ENCODE results near the gene PPOX.

PPOX gene

DNA sequence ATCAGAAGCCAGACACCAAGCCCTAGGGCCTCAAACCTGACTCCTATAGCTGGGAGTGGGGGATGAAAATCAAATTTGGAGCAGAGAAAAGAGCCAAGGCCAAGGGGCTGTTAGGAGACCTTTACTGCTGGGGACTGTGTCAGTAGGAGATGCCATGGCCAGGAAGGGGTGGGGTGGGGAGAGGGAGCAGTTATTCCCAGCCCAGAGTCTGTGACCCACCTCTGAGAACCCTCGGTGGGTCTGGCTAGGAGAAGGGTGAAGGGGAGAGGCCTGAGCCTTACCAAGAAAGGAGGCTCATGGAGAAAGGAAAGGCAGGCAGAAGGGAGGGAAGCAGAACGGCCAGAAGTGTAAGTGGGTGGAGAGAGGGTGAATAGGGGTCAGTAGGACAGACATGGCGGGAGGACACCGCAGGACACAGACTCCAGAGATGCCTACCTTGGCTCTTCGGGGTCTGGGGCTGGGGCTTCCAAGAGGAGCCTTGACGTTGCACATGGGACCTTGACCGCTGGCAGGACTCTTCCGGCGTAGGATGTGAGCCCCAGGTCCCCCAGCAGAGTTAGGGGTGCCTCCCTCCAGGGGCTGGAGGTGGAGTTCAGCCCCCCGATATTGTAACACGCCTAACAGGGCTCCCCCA is 31.5 kb downstream of the PPOX start:
- TF ChIP-seq, protein P1, sequence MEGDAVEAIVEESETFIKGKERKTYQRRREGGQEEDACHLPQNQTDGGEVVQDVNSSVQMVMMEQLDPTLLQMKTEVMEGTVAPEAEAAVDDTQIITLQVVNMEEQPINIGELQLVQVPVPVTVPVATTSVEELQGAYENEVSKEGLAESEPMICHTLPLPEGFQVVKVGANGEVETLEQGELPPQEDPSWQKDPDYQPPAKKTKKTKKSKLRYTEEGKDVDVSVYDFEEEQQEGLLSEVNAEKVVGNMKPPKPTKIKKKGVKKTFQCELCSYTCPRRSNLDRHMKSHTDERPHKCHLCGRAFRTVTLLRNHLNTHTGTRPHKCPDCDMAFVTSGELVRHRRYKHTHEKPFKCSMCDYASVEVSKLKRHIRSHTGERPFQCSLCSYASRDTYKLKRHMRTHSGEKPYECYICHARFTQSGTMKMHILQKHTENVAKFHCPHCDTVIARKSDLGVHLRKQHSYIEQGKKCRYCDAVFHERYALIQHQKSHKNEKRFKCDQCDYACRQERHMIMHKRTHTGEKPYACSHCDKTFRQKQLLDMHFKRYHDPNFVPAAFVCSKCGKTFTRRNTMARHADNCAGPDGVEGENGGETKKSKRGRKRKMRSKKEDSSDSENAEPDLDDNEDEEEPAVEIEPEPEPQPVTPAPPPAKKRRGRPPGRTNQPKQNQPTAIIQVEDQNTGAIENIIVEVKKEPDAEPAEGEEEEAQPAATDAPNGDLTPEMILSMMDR (IDR thresholded peaks at IDR 0.05): no peak

DNA sequence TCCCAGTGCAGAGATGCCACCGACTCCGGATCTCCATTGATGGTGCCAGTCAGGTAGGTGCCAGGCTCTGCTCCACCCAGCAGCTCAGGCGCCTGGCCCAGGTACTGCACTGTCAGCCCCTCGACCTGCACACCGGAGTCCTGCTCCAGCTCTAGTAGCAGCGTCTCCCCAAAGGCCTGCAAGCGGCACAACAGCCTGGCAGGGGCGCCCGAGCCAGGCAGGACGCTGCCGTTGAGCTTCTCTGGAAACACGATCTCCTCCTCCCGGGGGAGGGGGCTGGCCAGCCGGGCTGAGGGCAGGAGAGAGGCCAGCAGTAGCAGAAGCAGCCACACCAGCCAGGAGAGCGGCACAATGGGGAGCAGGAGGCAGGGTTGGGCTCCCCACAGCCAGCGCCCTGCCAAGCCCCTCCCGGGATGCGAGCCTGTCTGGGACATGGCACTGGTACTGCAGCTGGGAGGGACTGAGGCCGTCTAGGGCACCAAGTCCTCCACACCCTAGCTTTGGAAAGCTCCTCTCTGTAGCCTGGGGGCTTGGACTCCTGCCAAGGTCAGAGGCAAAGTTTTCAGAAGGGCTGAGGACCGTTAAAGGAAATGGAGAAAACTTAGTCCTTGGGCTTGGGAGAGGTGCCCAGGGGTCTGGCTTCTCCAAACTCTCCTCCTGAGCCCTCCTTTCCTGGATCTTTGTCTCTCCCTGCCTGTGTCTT is 32.1 kb downstream of the PPOX start:
- TF ChIP-seq, protein P1 (IDR thresholded peaks at IDR 0.05): no peak

DNA sequence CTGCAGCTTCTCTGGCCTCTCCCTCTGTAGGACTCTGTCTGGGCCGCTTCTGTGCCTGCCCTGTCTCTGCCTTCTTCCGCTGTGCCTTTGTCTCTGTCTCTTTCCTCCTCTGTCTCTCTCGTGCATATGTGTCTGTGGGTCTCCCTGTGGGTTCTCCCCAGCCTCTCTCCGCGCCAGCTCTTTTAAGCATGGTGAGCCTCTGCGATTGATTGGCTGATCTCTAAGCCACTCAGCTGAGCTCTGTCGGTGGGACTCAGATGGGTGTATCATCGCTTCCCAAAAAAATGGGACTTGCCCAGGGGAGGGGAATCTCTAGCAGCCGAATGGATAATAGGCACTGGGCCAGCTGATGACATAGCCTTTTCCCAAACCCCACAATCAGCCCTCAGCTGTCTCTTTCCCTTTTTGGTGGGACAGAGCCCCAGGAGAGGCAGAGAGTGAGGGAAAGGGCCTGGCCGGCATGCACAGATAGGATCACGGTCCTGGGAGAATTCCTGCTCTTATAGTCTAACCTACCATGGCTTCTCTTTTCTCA is 32.7 kb downstream of the PPOX start, which contains the start of gene ADAMTS4:
Gene ADAMTS4, minus strand, starts transcription at position 158 of the 535 bp plus-strand sequence. CDS start 427 bp downstream, outside the sequence.
- TF ChIP-seq, protein P1 (IDR thresholded peaks at IDR 0.05): no peak

DNA sequence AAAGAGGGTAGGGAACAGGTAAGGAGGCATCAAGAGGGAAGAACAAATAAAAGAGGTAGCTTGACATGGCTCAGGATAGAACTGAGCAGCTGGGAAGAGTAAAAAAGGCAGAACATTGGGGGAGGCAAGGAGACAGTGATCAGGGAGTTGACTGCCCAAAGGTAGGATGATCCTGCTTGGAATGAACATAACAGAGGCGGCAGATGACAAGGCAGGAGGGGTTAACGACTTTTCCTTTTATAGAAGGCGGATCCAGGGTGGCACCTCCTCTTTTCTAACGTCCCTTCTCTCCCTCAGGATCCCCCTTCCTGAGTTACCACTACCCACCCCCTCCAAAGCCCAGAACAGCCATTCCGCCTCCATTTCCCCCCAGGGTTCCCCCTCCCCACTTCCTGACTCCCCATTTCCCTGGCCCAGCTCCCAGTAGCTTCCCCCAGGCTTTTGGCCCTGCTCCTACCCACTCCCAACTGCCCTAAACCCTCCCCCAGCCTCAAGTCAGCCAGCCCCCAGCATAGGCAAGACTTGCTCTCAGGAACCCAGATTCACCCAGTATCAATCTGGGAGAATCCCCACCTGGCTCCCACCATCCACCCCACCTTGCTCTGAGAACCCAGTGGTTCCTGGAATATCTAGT is 33.4 kb downstream of the PPOX start:
- TF ChIP-seq, protein P1 (IDR thresholded peaks at IDR 0.05): no peak

DNA sequence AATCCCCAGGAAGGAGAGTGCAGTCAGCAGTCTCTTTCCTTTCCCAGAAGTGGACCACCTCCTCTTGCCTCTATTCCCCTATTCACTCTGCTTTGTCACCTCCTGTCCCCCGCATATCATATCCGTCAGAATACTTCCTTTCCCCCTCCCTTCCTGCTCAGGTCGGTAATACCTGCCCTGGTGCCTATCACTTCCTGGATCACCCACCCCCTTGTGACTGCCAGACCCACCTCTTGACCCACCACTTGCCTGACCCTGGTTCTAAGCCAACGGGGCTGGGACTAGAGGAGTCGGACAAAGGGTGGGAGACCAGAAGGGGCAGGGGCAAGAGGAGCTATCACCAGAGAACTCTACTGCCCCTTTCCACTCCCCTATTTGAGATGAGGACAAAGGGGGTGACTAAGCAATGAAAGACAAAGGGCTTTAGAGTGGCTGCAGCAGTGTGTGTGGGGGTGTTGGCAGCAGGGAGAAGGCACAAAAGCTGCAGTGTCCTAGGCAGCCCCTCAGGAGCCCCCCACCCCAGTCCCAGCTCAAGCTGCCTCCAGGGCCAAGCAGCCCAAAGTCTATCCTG is 34.3 kb downstream of the PPOX start:
- TF ChIP-seq, protein P1 (IDR thresholded peaks at IDR 0.05): no peak

DNA sequence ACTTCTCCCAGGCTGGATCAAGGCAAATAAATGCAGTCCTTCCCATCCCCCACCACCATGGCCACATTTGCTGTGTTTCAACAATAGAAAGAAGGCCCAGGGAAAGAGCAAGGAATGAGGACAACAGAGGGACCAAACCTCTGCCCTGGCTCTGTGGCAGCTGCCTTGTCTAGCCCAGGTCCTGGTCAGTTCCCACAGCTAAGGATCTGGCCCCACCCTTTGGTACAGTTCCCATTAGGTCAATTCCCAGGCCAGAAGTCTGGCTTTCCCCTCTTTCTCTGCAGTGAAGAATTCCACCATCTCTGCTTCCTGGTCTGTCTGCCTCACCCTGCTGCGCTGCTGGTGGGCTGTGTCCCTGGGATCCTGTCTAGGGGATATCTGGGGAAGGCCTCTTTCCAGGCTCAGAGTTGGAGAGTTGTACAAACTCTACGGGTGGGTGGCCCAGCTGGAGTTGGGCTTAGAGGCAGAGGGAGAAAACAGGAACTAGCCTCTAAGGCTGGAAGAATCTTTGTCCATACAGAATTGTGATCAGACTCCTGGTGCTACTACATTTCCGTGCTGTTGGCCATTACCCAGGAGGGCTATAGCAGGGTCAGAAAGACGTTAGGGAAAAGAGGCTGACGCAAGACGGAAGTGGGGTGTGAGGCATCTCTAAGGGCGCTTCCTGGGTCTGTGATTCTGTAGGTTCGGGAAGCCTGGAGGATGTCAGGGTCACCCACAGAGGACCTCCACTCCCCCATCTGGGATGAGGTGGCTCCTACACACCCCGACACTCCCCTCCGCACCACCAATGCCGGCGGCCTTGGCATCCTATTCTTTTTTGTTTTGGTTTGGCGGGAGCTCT is 35.0 kb downstream of the PPOX start:
- TF ChIP-seq, protein P1 (IDR thresholded peaks at IDR 0.05): no peak

Data from LNCAP (cell line).